Activated CD4-positive, alpha-beta memory T cell treated with anti-CD3 and anti-CD28 coated beads, Interleukin-2, amount 10 ng/mL, durations not matched to agents 7 days and 5 days (primary cell): ENCODE results near the gene CAMTA1. TPM values are rescaled to one million over a fixed set of nuclear protein-coding genes. Genes with fewer than 3 reads are reported as not detected.

ENCODE experiments used
- CTCF ChIA-PET: fragments of 350-600 bp; sonication (Branson Sonifier 250); formaldehyde crosslinking; loops from one replicate; lab custom pipeline; 2021; ENCODE audit warnings: antibody characterized with exemption, inconsistent platforms; lab: Charles Lee
- POLR2A ChIA-PET: fragments of 350-600 bp; sonication (Branson Sonifier 250); formaldehyde crosslinking; loops from one replicate; lab custom pipeline; 2021; ENCODE audit warnings: antibody characterized with exemption; lab: Charles Lee
- DNase-seq: peaks from one replicate; pipeline ENCODE4 v3.0.0-alpha.2; 2020
- H3K27ac Mint-ChIP-seq: one replicate; pipeline ENCODE4 v1.8.0; 2021; ENCODE audit warnings: mild to moderate bottlenecking, mixed read lengths
- H3K27me3 Mint-ChIP-seq: one replicate; pipeline ENCODE4 v1.8.0; 2021; ENCODE audit warnings: mixed read lengths
- H3K36me3 Mint-ChIP-seq: one replicate; pipeline ENCODE4 v1.8.0; 2021; ENCODE audit warnings: low read depth, mixed read lengths
- H3K4me1 Mint-ChIP-seq: one replicate; pipeline ENCODE4 v1.8.0; 2021; ENCODE audit warnings: mixed read lengths
- H3K4me3 Mint-ChIP-seq: one replicate; pipeline ENCODE4 v1.8.0; 2021; ENCODE audit warnings: mild to moderate bottlenecking, mixed read lengths
- H3K9me3 Mint-ChIP-seq: one replicate; pipeline ENCODE4 v1.8.0; 2021; ENCODE audit warnings: mixed read lengths
- total RNA-seq, 2 experiments: library from RNA; stranded (reverse); gene quantifications; one replicate each; pipeline ENCODE4 v1.2.3, GENCODE V29; 2021

Gene CAMTA1
- total RNA-seq, 2 experiments from 2014 or later: 43.0 to 47.3 TPM

GRCh38 chr1:7617826-7618225 lies 832.6 kb downstream of the CAMTA1 start:
- Mint-ChIP-seq H3K27ac (no peak overlapping the region), H3K36me3 (no peaks in the 10 kb centered on the region), H3K27me3 (peaks cover 3% of the 10 kb centered on the region), H3K4me3 (no peak overlapping the region), H3K9me3 (no peaks in the 10 kb centered on the region), H3K4me1 (no peaks in the 10 kb centered on the region)
- POLR2A ChIA-PET: no interaction called here
- CTCF ChIA-PET: no interaction called here
- DNase-seq: no peak

- H3K27me3 Mint-ChIP-seq: peaks cover 3% of the 10 kb centered on the region
- no peaks in the 10 kb centered on the region for H3K4me1 Mint-ChIP-seq
- DNase-seq: no peak
- no peak overlapping the region for H3K27ac Mint-ChIP-seq
- CTCF ChIA-PET: no interaction called here
- H3K4me3 Mint-ChIP-seq: no peak overlapping the region
- POLR2A ChIA-PET: no interaction called here
- H3K9me3 Mint-ChIP-seq: no peaks in the 10 kb centered on the region
- no peaks in the 10 kb centered on the region for H3K36me3 Mint-ChIP-seq
Observed at GRCh38 chr1:7620196-7620595, 834.9 kb downstream of the CAMTA1 start.

GRCh38 chr1:7621334-7622219 lies 836.3 kb downstream of the CAMTA1 start:
- H3K27ac Mint-ChIP-seq: no peak overlapping the region
- peaks cover 3% of the 10 kb centered on the region for H3K27me3 Mint-ChIP-seq
- no peak overlapping the region for H3K4me3 Mint-ChIP-seq
- no peak for DNase-seq
- ChIA-PET CTCF (no interaction called here), POLR2A (no interaction called here)
- H3K36me3 Mint-ChIP-seq: no peaks in the 10 kb centered on the region
- H3K4me1 Mint-ChIP-seq: no peaks in the 10 kb centered on the region
- no peaks in the 10 kb centered on the region for H3K9me3 Mint-ChIP-seq

DNA sequence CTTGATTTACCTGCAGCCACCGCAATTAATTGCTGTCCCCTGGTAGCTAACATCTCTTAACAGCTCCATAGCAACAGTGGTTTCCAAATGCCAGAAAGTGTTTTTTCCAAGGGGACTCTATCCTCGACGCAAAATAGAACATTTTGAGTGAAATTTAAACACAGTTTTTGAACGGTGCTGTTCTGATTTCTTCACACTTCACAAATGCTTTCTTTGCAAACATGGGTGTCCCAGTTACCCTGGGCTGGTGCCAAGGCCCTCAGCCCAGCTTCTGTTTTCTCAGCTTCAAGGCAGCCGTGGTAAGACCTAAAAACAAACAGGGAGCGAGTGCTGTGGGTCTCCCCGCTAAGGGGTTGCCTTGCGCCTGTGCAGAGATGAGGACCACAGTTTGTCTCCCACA lies 838.6 kb downstream of the CAMTA1 start:
- Mint-ChIP-seq H3K36me3 (no peaks in the 10 kb centered on the region), H3K9me3 (no peaks in the 10 kb centered on the region), H3K4me3 (no peak overlapping the region), H3K4me1 (no peaks in the 10 kb centered on the region), H3K27me3 (peaks cover 3% of the 10 kb centered on the region), H3K27ac (no peak overlapping the region)
- no peak for DNase-seq
- POLR2A ChIA-PET: no interaction called here
- CTCF ChIA-PET: no interaction called here

- H3K27ac Mint-ChIP-seq: no peak overlapping the region
- H3K27me3 Mint-ChIP-seq: peaks cover 3% of the 10 kb centered on the region
- ChIA-PET POLR2A (no interaction called here), CTCF (no interaction called here)
- H3K9me3 Mint-ChIP-seq: no peaks in the 10 kb centered on the region
- no peaks in the 10 kb centered on the region for H3K36me3 Mint-ChIP-seq
- H3K4me3 Mint-ChIP-seq: no peak overlapping the region
- DNase-seq: no peak
- no peaks in the 10 kb centered on the region for H3K4me1 Mint-ChIP-seq
Observed at GRCh38 chr1:7624791-7625355, 839.6 kb downstream of the CAMTA1 start.

- Mint-ChIP-seq H3K27ac (no peak overlapping the region), H3K36me3 (no peaks in the 10 kb centered on the region), H3K4me1 (no peaks in the 10 kb centered on the region), H3K27me3 (peaks cover 3% of the 10 kb centered on the region), H3K4me3 (no peak overlapping the region), H3K9me3 (no peaks in the 10 kb centered on the region)
- ChIA-PET POLR2A (no interaction called here), CTCF (no interaction called here)
- DNase-seq: no peak
Observed at GRCh38 chr1:7625401-7625800, 840.1 kb downstream of the CAMTA1 start.

GRCh38 chr1:7628273-7628672 lies 843.0 kb downstream of the CAMTA1 start:
- no peak overlapping the region for H3K4me3 Mint-ChIP-seq
- ChIA-PET CTCF (interaction anchor here (0.6 kb wide), 1 partner anchor 552 kb away, joined by 5 read pairs; no protein-coding TSS in a partner anchor), POLR2A (no interaction called here)
- H3K27ac Mint-ChIP-seq: no peak overlapping the region
- no peaks in the 10 kb centered on the region for H3K9me3 Mint-ChIP-seq
- H3K4me1 Mint-ChIP-seq: no peaks in the 10 kb centered on the region
- DNase-seq: no peak
- H3K36me3 Mint-ChIP-seq: no peaks in the 10 kb centered on the region
- peaks cover 6% of the 10 kb centered on the region for H3K27me3 Mint-ChIP-seq

DNA sequence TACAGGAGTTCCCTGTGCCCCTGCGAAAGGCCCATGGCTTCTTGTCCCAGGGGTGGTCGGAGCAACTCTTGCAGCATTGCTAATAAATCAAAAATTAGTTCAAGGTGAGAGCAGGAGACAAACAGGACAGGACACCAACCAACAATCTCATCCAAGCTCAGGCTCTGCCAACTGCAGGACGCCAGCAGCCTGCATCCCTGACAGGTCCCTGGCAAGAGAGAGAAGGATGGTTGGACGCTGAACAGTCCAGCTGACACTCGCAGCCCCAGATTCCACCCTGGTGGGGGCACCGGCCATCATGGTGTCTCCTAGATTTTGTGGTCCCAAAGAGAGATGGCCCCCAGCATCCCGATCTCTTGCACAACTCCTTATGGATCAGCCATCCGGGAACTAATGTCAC lies 843.8 kb downstream of the CAMTA1 start:
- no peaks in the 10 kb centered on the region for H3K4me1 Mint-ChIP-seq
- H3K27me3 Mint-ChIP-seq: peaks cover 6% of the 10 kb centered on the region
- no peak overlapping the region for H3K27ac Mint-ChIP-seq
- no peak for DNase-seq
- ChIA-PET POLR2A (no interaction called here), CTCF (interaction anchor here (0.6 kb wide), 1 partner anchor 552 kb away, joined by 5 read pairs; no protein-coding TSS in a partner anchor)
- no peaks in the 10 kb centered on the region for H3K9me3 Mint-ChIP-seq
- no peaks in the 10 kb centered on the region for H3K36me3 Mint-ChIP-seq
- no peak overlapping the region for H3K4me3 Mint-ChIP-seq

DNA sequence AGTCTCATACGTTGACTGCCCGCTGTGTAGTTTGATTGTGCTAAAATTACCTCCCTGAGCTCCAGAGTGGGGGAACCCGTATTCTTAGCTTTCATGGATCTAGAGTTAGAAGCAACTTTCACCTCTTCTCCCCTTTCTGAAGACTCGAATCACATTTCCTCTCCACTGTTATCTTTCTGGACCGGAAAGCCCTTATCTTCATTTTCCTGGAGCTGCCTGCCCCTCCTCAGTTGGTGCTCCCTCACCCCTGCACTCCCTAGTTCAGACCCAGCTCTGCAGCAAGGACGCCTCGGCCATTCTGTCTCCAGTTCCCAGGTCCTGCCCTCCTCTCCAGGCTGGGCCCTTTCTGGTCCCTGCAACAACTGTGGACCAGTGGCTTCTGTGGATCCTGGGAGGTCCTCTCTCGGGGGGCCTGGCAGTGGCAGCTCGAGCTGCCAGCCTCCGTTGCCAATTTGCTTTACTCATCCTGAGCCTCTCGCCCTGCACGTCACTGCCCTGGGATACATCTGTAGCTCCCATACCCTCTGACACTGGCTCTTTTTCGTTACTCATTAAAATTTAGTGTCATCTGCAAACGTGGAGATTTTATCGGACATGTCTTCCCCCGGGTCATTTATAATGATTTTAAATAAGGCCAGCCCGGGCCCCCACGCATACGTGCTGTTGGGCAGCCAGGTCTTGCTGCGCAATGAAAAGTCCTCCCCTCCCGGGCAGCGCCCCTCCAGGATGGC lies 844.4 kb downstream of the CAMTA1 start:
- Mint-ChIP-seq H3K36me3 (no peaks in the 10 kb centered on the region), H3K4me3 (no peak overlapping the region), H3K27me3 (peaks cover 6% of the 10 kb centered on the region), H3K27ac (no peak overlapping the region), H3K4me1 (no peaks in the 10 kb centered on the region), H3K9me3 (no peaks in the 10 kb centered on the region)
- ChIA-PET CTCF (no interaction called here), POLR2A (no interaction called here)
- no peak for DNase-seq

GRCh38 chr1:7630378-7630777 lies 845.1 kb downstream of the CAMTA1 start:
- CTCF ChIA-PET: no interaction called here
- Mint-ChIP-seq H3K9me3 (no peaks in the 10 kb centered on the region), H3K27ac (no peak overlapping the region)

GRCh38 chr1:7632176-7632575 lies 846.9 kb downstream of the CAMTA1 start:
- DNase-seq: no peak
- Mint-ChIP-seq H3K4me3 (no peak overlapping the region), H3K4me1 (no peaks in the 10 kb centered on the region), H3K27ac (no peak overlapping the region), H3K36me3 (no peaks in the 10 kb centered on the region), H3K9me3 (no peaks in the 10 kb centered on the region), H3K27me3 (peaks cover 6% of the 10 kb centered on the region)
- CTCF ChIA-PET: no interaction called here
- POLR2A ChIA-PET: no interaction called here

More at GRCh38 chr1:7630378-7630777, 845.1 kb downstream of the CAMTA1 start:
- POLR2A ChIA-PET: no interaction called here
- Mint-ChIP-seq H3K27me3 (peaks cover 6% of the 10 kb centered on the region), H3K4me3 (no peak overlapping the region), H3K4me1 (no peaks in the 10 kb centered on the region), H3K36me3 (no peaks in the 10 kb centered on the region)
- DNase-seq: no peak

- Mint-ChIP-seq H3K36me3 (no peaks in the 10 kb centered on the region), H3K4me1 (no peaks in the 10 kb centered on the region), H3K9me3 (no peaks in the 10 kb centered on the region), H3K27me3 (peaks cover 6% of the 10 kb centered on the region), H3K4me3 (no peak overlapping the region), H3K27ac (no peak overlapping the region)
- CTCF ChIA-PET: no interaction called here
- DNase-seq: no peak
- POLR2A ChIA-PET: no interaction called here
Observed at GRCh38 chr1:7632681-7633080, 847.4 kb downstream of the CAMTA1 start.

GRCh38 chr1:7633506-7634245 lies 848.4 kb downstream of the CAMTA1 start:
- ChIA-PET CTCF (no interaction called here), POLR2A (no interaction called here)
- no peaks in the 10 kb centered on the region for H3K36me3 Mint-ChIP-seq
- peaks cover 6% of the 10 kb centered on the region for H3K27me3 Mint-ChIP-seq
- no peaks in the 10 kb centered on the region for H3K9me3 Mint-ChIP-seq
- H3K4me3 Mint-ChIP-seq: no peak overlapping the region
- H3K4me1 Mint-ChIP-seq: no peaks in the 10 kb centered on the region
- H3K27ac Mint-ChIP-seq: no peak overlapping the region
- DNase-seq: no peak
